ENCODE data around the gene CHD6. TPM values are rescaled to one million over a fixed set of nuclear protein-coding genes. Genes with fewer than 3 reads are reported as not detected.

Gene CHD6
- total RNA-seq, 2 experiments from 2014 or later: 39.4 to 42.5 TPM

DNA sequence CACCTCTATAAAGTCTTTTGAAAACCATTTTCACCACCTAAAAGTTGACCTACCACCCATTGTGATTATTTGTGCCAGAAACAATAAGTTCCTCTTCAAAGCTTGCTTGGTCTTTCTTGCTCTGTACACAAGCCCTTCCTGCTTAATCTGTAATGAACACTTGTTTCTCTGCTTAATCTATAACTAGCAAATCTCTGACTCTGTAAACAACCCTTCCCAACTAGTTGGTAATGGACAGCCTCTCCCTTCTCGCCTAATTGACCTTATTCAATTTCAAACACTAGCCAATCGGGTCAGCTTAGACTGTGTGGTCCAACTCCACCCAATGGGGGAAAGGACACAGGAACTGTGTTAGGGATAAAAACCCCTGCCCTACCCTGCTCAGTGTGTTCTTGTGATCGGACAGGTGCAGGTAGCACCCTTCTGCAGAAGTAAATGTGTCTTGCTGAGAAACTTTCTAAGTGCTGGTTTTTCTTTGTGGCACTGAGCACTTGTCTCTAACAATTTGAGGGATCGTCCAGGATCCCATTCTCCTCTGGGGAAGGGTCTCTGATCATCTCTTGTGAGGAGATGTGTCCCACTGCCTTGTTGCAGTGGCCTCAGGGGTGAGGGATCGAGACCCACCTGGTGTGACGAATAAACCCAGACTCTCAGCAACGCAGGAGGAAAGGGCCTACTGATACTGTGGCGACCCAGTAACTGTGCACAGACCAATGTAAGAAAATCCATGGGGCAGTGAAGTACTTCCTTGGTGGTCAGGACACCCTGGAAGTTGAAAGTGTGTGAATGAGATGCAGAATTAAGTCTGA lies 23.5 kb downstream of the CHD6 start:
- no peak for DNase-seq
- Mint-ChIP-seq H3K27ac (no peak overlapping the region), H3K4me1 (peaks cover 1% of the 10 kb centered on the region), H3K9me3 (peaks cover 50% of the 10 kb centered on the region), H3K27me3 (no peaks in the 10 kb centered on the region), H3K4me3 (no peak overlapping the region), H3K36me3 (ENCODE audit: low read depth) (peaks cover 34% of the 10 kb centered on the region)
- POLR2A ChIA-PET: no interaction called here
- CTCF ChIA-PET: interaction anchor here (0.6 kb wide), 1 partner anchor 984 kb away, joined by 4 read pairs; no protein-coding TSS in a partner anchor

DNA sequence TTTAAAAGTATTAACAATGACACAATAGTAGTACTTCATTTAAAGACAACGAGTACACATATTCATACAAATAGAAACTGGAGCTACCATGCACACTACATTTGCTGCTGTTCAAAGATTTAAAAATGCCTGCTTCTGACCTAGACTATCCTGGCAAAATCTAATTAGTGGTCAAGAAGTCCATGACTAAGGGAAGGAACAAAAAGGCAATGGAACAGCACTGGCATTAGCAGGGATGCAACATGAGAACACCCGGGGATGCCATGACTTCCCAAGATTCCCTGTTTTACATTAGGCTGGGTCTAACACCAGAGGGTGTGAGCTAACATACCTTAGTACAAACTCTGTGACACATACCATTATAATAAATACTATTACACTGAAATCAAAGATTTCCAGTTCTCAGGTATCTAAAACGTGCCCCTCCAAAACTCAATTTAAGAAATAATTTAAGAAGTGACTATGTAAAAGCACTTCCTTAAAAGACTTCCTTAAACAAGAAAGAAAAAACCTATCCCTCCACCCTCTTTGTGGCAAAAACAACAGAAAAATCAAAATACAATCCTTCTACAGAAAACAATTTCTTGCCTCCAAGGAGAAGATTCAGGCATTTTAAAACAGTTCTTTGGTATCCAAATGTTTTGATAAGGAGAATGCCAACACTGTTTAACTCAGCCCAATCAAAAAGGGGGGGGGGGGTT lies 25.5 kb downstream of the CHD6 start:
- no peak overlapping the region for H3K27ac Mint-ChIP-seq
- H3K27me3 Mint-ChIP-seq: no peaks in the 10 kb centered on the region
- DNase-seq: no peak
- POLR2A ChIA-PET: no interaction called here
- H3K4me3 Mint-ChIP-seq: no peak overlapping the region
- H3K36me3 Mint-ChIP-seq (ENCODE audit: low read depth): peaks cover 31% of the 10 kb centered on the region
- peaks cover 49% of the 10 kb centered on the region for H3K9me3 Mint-ChIP-seq
- CTCF ChIA-PET: interaction anchor here (0.7 kb wide), 1 partner anchor 18 kb away, joined by 3 read pairs; no protein-coding TSS in a partner anchor
- peaks cover 1% of the 10 kb centered on the region for H3K4me1 Mint-ChIP-seq

DNA sequence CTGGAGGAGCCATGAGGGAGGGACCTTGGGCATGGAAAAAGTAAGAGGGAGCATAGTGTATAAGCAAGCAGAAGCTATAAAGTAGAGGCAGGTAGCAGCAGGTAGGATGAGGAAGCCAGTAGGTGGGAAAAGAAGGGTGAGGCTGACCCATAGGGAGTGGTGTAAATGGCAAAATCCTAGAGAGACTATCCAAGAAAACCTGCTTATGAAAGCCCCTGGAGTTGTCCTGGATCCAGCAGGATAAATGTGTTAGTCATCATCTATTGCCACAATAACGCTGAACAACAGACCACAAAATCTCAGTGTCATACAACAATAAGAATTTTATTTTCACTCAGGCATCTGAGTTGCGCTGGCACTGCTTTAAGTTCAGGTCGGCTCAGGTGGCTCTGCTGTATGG lies 30.2 kb downstream of the CHD6 start:
- CTCF ChIA-PET: no interaction called here
- POLR2A ChIA-PET: interaction anchor here (0.7 kb wide), 1 partner anchor 11 kb away, joined by 3 read pairs; no protein-coding TSS in a partner anchor
- H3K36me3 Mint-ChIP-seq (ENCODE audit: low read depth): peaks cover 28% of the 10 kb centered on the region
- DNase-seq: no peak
- no peak overlapping the region for H3K27ac Mint-ChIP-seq
- no peaks in the 10 kb centered on the region for H3K27me3 Mint-ChIP-seq
- no peaks in the 10 kb centered on the region for H3K4me1 Mint-ChIP-seq
- peaks cover 31% of the 10 kb centered on the region for H3K9me3 Mint-ChIP-seq
- H3K4me3 Mint-ChIP-seq: no peak overlapping the region

DNA sequence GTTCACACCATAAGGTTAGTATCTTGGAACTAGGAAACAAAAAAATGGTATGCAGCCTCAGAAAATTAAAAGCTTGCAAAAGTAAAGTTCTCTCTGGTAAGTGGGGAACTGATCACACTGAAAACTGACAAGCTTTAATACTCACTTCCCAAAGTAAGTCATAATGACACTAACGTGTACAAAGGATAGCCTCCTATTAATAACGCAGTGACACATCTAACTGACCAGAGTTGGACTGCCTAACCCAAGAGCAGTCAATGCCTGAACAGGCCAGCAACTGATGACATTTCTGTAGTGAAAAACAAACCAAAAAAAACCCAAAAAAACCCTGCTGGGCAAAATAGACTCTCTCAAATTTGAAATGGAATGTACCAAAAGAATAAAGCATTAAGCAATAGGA lies 30.7 kb downstream of the CHD6 start:
- Mint-ChIP-seq H3K27ac (no peak overlapping the region), H3K27me3 (no peaks in the 10 kb centered on the region), H3K9me3 (peaks cover 33% of the 10 kb centered on the region), H3K4me1 (no peaks in the 10 kb centered on the region), H3K36me3 (ENCODE audit: low read depth) (peaks cover 30% of the 10 kb centered on the region), H3K4me3 (no peak overlapping the region)
- CTCF ChIA-PET: no interaction called here
- no peak for DNase-seq
- POLR2A ChIA-PET: interaction anchor here (0.7 kb wide), 1 partner anchor 10 kb away, joined by 3 read pairs; no protein-coding TSS in a partner anchor

DNA sequence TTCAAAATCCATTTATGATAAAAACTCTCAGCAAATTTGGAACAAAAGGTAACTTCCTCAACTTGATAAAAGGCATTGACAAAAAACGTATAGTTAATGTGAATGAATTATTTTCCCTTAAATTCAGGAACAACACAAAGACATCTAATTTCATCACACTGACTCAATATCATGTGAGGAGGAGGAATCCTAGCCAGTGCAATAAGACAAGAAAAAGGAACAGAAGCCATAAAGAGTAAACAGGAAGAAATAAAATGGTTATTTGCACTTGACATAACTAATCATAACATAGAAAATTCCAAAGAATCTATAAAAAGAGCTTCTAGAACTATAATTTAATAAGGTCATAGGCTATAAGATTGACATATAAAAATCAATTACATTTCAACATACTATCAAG lies 31.4 kb downstream of the CHD6 start:
- Mint-ChIP-seq H3K36me3 (ENCODE audit: low read depth) (peaks cover 30% of the 10 kb centered on the region), H3K9me3 (peaks cover 33% of the 10 kb centered on the region), H3K27me3 (no peaks in the 10 kb centered on the region), H3K27ac (no peak overlapping the region), H3K4me3 (no peak overlapping the region), H3K4me1 (no peaks in the 10 kb centered on the region)
- no peak for DNase-seq
- CTCF ChIA-PET: no interaction called here
- POLR2A ChIA-PET: no interaction called here

DNA sequence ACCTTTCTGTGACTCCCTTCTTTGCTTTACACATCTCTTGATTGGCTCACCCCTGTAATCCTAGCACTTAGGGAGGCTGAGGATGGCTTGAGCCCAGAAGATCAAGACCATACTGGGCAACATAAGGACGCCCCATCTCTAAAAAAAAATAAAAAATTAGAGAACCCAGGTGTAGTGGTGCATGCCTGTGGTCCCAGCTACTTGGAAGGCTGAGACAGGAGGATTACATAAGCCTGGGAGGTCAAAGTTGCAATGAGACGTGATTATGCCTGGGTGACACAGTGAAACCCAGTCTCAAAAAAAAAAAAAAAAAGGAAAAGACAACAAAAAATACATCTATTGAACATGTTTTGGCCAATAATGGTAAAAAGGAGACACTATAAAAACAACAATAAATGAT lies 37.8 kb downstream of the CHD6 start:
- Mint-ChIP-seq H3K4me3 (no peak overlapping the region), H3K27me3 (no peaks in the 10 kb centered on the region), H3K4me1 (peaks cover 3% of the 10 kb centered on the region), H3K27ac (no peak overlapping the region), H3K9me3 (peaks cover 5% of the 10 kb centered on the region), H3K36me3 (ENCODE audit: low read depth) (peaks cover 12% of the 10 kb centered on the region)
- ChIA-PET POLR2A (no interaction called here), CTCF (interaction anchor here (2.1 kb wide), 1 partner anchor 15 kb away, joined by 5 read pairs; no protein-coding TSS in a partner anchor)
- no peak for DNase-seq

DNA sequence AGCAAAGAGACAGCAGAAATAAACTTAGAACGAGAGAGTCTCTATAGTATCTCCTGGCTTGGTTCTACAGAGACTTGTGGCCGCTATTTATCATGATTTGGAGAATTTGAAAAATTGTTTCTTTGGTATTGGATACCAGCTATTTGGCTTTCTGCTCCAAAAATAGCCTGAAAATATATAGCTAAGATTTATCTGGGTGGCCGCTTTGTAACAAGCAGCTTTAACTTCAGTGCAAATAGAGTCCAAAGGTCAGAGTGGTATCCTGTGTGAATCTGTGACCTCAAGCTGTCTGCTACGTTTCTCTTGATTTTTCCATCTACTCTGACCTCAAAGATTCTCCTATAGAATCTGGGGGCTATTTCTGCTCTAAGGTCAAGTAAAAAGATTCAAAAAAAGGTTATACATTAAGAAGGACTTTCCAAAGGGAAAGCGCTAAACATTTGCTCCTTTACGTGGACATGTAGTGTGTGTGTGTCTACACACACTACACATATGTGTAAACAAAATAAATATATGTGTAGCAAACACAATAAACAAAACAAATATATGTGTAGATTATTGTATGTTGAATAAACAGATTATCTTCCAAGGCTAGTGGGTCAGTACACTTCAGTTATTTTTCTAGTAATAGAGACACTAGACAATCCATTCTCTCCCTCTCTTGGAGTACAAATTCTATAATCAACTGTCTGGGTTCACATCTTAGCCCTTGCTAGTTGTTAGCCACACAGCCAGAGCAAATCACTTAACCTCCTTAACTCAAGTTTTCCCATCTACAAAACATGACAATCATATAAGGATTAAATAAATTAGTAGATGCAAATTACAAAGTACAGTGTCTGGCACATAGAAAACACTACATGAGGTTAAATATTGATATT lies 40.8 kb downstream of the CHD6 start:
- H3K4me3 Mint-ChIP-seq: no peak overlapping the region
- no peak overlapping the region for H3K27ac Mint-ChIP-seq
- peaks cover 17% of the 10 kb centered on the region for H3K4me1 Mint-ChIP-seq
- peaks cover 8% of the 10 kb centered on the region for H3K36me3 Mint-ChIP-seq (ENCODE audit: low read depth)
- CTCF ChIA-PET: no interaction called here
- POLR2A ChIA-PET: interaction anchor here (0.6 kb wide), 1 partner anchor 10 kb away, joined by 3 read pairs; no protein-coding TSS in a partner anchor
- no peak for DNase-seq
- peaks cover 14% of the 10 kb centered on the region for H3K9me3 Mint-ChIP-seq
- H3K27me3 Mint-ChIP-seq: no peaks in the 10 kb centered on the region

DNA sequence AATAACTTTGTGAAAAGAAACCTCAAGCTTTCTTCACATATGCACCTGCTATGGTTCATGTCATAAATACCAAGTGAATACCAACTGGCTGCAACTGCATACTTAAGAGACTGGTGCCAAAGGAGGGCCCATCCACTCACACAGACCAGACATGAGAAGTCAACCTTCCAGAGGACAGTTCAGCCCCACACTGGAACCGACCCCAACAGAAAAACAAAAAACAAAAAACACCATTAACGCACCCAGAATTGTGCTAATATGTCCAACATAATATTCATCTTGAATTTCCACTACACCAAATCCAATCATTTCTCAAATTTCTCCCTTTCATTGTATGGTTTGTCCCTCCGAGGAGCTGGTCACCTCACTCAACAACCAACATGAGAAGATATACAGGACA lies 42.8 kb downstream of the CHD6 start:
- Mint-ChIP-seq H3K4me3 (no peak overlapping the region), H3K4me1 (peaks cover 17% of the 10 kb centered on the region)
- CTCF ChIA-PET: no interaction called here

DNA sequence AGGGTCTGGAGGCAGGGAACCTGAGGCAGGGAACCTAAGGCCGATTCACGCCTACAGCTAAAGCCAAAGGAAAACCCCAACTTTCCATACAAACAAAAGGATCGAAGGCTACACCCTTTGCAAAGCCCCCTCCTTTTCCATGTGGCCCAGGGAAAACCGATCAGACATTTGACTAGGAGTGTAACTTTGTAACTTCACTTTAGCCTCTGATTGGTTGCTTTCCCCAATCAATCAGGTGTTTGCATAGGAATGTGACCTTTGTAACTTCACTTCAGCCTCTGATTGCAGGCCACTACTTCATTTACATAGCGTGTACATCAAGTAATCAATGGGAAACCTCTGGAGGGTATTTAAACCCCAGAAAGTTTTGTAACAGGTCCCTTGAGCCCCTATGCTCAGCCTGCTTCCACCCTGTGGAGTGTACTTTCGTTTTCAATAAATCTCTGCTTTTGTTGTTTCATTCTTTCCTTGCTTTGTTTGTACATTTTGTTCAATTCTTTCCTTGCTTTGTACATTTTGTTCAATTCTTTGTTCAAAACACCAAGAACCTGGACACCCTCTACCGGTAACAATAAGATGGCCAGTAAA lies 43.3 kb downstream of the CHD6 start:
- CTCF ChIA-PET: interaction anchor here (1.1 kb wide), 1 partner anchor 18 kb away, joined by 3 read pairs; no protein-coding TSS in a partner anchor
- DNase-seq: no peak
- H3K36me3 Mint-ChIP-seq (ENCODE audit: low read depth): peaks cover 8% of the 10 kb centered on the region
- no peak overlapping the region for H3K4me3 Mint-ChIP-seq
- POLR2A ChIA-PET: no interaction called here
- H3K9me3 Mint-ChIP-seq: peaks cover 14% of the 10 kb centered on the region
- H3K27ac Mint-ChIP-seq: no peak overlapping the region
- no peaks in the 10 kb centered on the region for H3K27me3 Mint-ChIP-seq
- H3K4me1 Mint-ChIP-seq: peaks cover 17% of the 10 kb centered on the region

More for the DNA sequence above, 42.8 kb downstream of the CHD6 start:
- peaks cover 8% of the 10 kb centered on the region for H3K36me3 Mint-ChIP-seq (ENCODE audit: low read depth)
- POLR2A ChIA-PET: no interaction called here
- no peak overlapping the region for H3K27ac Mint-ChIP-seq
- peaks cover 14% of the 10 kb centered on the region for H3K9me3 Mint-ChIP-seq
- H3K27me3 Mint-ChIP-seq: no peaks in the 10 kb centered on the region
- DNase-seq: no peak

DNA sequence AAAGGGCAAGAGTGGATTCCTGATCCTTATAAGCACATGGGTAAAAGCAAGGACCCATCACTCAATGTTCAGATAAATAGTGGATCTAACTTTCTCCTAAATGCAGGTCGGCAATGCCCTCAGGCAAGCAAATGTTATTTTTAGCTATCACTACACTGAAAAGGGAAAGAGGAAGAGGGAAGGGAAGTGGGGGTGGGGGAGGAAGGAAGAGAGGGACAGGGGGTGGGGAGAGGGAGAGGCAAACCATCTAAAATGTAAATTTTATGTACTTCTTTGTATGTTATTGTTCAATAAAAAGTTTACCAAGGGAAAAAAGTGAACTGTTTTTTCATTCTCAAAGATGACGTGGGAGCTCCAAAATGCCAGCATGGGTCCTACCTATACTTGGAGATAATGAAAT lies 44.2 kb downstream of the CHD6 start:
- Mint-ChIP-seq H3K4me3 (no peak overlapping the region), H3K27me3 (no peaks in the 10 kb centered on the region), H3K9me3 (peaks cover 14% of the 10 kb centered on the region), H3K4me1 (peaks cover 17% of the 10 kb centered on the region), H3K27ac (no peak overlapping the region), H3K36me3 (ENCODE audit: low read depth) (peaks cover 7% of the 10 kb centered on the region)
- ChIA-PET CTCF (interaction anchor here (1.1 kb wide), 1 partner anchor 19 kb away, joined by 3 read pairs; no protein-coding TSS in a partner anchor), POLR2A (no interaction called here)
- DNase-seq: no peak

DNA sequence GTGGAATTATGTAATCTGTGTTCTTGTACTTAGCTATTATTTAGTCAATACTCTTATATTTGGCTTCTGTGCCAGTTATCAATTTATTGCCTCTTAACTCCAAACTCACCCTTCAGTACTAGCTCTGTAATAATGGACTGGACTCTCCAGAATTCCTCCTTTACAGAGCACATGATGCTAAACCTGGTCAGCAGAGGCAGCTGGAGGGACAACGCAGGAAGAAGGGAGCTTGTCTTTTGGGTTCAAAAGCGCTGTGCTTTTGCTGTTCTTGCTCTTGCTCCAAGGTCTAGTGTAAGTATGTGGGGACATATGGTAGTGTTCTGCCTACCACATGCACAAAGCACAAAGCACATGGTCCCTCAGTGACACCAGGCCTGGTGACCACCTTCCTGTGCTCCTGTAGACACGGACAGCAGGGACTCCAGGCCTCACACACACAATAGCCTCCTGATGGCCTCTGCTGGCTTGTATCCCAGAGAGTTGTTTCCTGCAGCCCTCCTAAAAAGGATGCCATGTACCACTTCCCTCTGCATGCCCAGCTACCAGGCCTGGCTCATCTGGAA lies 46.1 kb downstream of the CHD6 start:
- Mint-ChIP-seq H3K36me3 (ENCODE audit: low read depth) (peaks cover 7% of the 10 kb centered on the region), H3K4me1 (peaks cover 17% of the 10 kb centered on the region), H3K4me3 (no peak overlapping the region), H3K27me3 (no peaks in the 10 kb centered on the region), H3K27ac (no peak overlapping the region), H3K9me3 (peaks cover 14% of the 10 kb centered on the region)
- ChIA-PET POLR2A (no interaction called here), CTCF (no interaction called here)
- no peak for DNase-seq

DNA sequence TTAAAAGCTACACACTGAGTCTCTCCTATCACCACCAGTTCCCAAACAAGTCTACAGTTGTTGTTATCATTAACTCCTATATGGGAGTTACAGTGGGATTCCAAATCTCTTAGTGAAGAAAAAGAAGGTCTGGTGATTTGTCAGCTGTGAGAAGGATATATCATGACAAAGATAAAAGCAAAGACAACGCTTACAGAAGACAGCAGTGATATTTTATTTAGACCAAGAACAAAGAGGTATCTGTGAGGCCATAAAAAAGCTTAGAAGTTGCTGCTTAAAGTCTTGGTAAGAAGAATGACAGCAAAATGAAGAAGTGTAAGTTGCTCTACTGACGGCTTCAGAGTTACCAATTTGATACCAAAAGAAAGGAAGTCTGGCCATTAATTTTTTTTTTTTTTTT lies 47.2 kb downstream of the CHD6 start:
- no peak for DNase-seq
- H3K27ac Mint-ChIP-seq: no peak overlapping the region
- H3K4me3 Mint-ChIP-seq: no peak overlapping the region
- POLR2A ChIA-PET: interaction anchor here (0.6 kb wide), 1 partner anchor 638 kb away, joined by 12 read pairs; no protein-coding TSS in a partner anchor
- H3K4me1 Mint-ChIP-seq: peaks cover 14% of the 10 kb centered on the region
- peaks cover 3% of the 10 kb centered on the region for H3K36me3 Mint-ChIP-seq (ENCODE audit: low read depth)
- peaks cover 14% of the 10 kb centered on the region for H3K9me3 Mint-ChIP-seq
- H3K27me3 Mint-ChIP-seq: no peaks in the 10 kb centered on the region
- CTCF ChIA-PET: interaction anchor here (0.6 to 0.7 kb wide), 2 partner anchors 104 to 632 kb away, joined by 3 to 4 read pairs; no protein-coding TSS in a partner anchor

Measured in activated CD4-positive, alpha-beta T cell treated with anti-CD3 and anti-CD28 coated beads, Interleukin-2, amount 10 ng/mL, durations not matched to agents 7 days and 5 days (primary cell).